Loucy (cell line): ENCODE results near the gene ANKRD39.
A peak's percentile ranks its signal among the peaks of the same experiment; 100 is the strongest.

Experiments
- H2AFZ ChIP-seq: fragments of 200-600 bp; sonication (generic); 2 replicates; pipeline ENCODE4 v1.6.0; 2016; ENCODE audit warnings: antibody characterized with exemption, mild to moderate bottlenecking, low read length, moderate library complexity
- H3F3A ChIP-seq: fragments of 200-600 bp; 2 replicates; pipeline ENCODE4 v1.6.0; 2016; ENCODE audit warnings: antibody characterized with exemption, low read depth, mild to moderate bottlenecking
- H3K27me3 ChIP-seq: fragments of 200-600 bp; sonication (generic); 2 replicates; pipeline ENCODE4 v1.6.1; 2014; ENCODE audit warnings: low read length, mild to moderate bottlenecking; ENCODE audit not compliant: insufficient read depth, poor library complexity, severe bottlenecking
- H3K36me3 ChIP-seq: fragments of 200-600 bp; sonication (generic); 2 replicates; pipeline ENCODE4 v1.6.1; 2016; ENCODE audit warnings: low read length; ENCODE audit not compliant: insufficient read depth
- H3K4me1 ChIP-seq: fragments of 200-600 bp; sonication (generic); 2 replicates; pipeline ENCODE4 v1.5.1; 2014; ENCODE audit warnings: low read length, mild to moderate bottlenecking; ENCODE audit not compliant: insufficient read depth, poor library complexity, severe bottlenecking
- H3K4me2 ChIP-seq: fragments of 200-600 bp; sonication (generic); 2 replicates; pipeline ENCODE4 v1.6.0; 2014; ENCODE audit warnings: antibody characterized with exemption, low read length, low read depth, mild to moderate bottlenecking; ENCODE audit not compliant: poor library complexity, severe bottlenecking
- H3K4me3 ChIP-seq: fragments of 200-600 bp; sonication (generic); 2 replicates; pipeline ENCODE4 v1.5.1; 2014; ENCODE audit warnings: low read length, mild to moderate bottlenecking, mixed read lengths; ENCODE audit not compliant: poor library complexity, severe bottlenecking
- H3K79me2 ChIP-seq: fragments of 200-600 bp; sonication (generic); 2 replicates; pipeline ENCODE4 v1.6.1; 2014; ENCODE audit warnings: low read length; ENCODE audit not compliant: insufficient read depth
- H3K9ac ChIP-seq: fragments of 200-600 bp; sonication (generic); 2 replicates; pipeline ENCODE4 v1.6.0; 2014; ENCODE audit warnings: mild to moderate bottlenecking, low read depth, low read length, moderate library complexity; ENCODE audit not compliant: poor library complexity, severe bottlenecking
- H3K9me2 ChIP-seq: fragments of 200-600 bp; sonication (generic); replicated peaks from 2 replicates; pipeline ENCODE4 v1.6.1; 2016; ENCODE audit warnings: low read depth, low read length, mixed read lengths
- H3K9me3 ChIP-seq: fragments of 200-600 bp; sonication (generic); 2 replicates; pipeline ENCODE4 v1.6.1; 2014; ENCODE audit warnings: mild to moderate bottlenecking, antibody characterized with exemption, low read length, low read depth; ENCODE audit not compliant: insufficient read depth
- H4K20me1 ChIP-seq: fragments of 200-600 bp; sonication (generic); 2 replicates; pipeline ENCODE4 v1.6.0; 2014; ENCODE audit warnings: antibody characterized with exemption, low read length, mild to moderate bottlenecking; ENCODE audit not compliant: insufficient read depth, poor library complexity, severe bottlenecking
- CTCF ChIP-seq: fragments of 200-600 bp; sonication (generic); conservative IDR thresholded peaks from 2 replicates; pipeline ENCODE4 v1.5.1; 2014; ENCODE audit warnings: mild to moderate bottlenecking, antibody characterized with exemption, low read length
- EZH2phosphoT487 ChIP-seq: fragments of 200-600 bp; IDR thresholded peaks from 2 replicates; pipeline ENCODE4 v1.6.1; 2018; ENCODE audit warnings: antibody characterized with exemption, mild to moderate bottlenecking, moderate library complexity, borderline replicate concordance

The ANKRD39 gene

GRCh38 chr2:96872591-96873349, 15.0 kb upstream of the ANKRD39 start:
- no peak overlapping the region for H3K4me3 ChIP-seq
- no peaks in the 10 kb centered on the region for H3K9me3 ChIP-seq
- H4K20me1 ChIP-seq, result peaks cover 3% of the 10 kb centered on the region
- no peaks in the 10 kb centered on the region for H3K36me3 ChIP-seq
- H3K9me2 ChIP-seq, result no peaks in the 10 kb centered on the region
- H3F3A ChIP-seq, result peaks cover 4% of the 10 kb centered on the region
- TF ChIP-seq EZH2phosphoT487, result no peak
- peaks cover 3% of the 10 kb centered on the region for H3K27me3 ChIP-seq
- H2AFZ ChIP-seq, result no peak overlapping the region
- H3K4me1 ChIP-seq, result peaks cover 27% of the 10 kb centered on the region
- peaks cover 15% of the 10 kb centered on the region for H3K79me2 ChIP-seq
- H3K9ac ChIP-seq, result no peak overlapping the region
- no peak overlapping the region for H3K4me2 ChIP-seq

GRCh38 chr2:96870626-96871255, 12.9 kb upstream of the ANKRD39 start:
- H2AFZ ChIP-seq, result no peak overlapping the region
- TF ChIP-seq EZH2phosphoT487, result no peak
- peak overlapping the region; percentile 100 for H3K9ac ChIP-seq
- H3K9me2 ChIP-seq, result no peaks in the 10 kb centered on the region
- peaks cover 3% of the 10 kb centered on the region for H3K27me3 ChIP-seq
- peaks cover 2% of the 10 kb centered on the region; the same call in 1 of the 2 replicates for H3K36me3 ChIP-seq
- peaks cover 22% of the 10 kb centered on the region for H3K4me1 ChIP-seq
- peaks cover 23% of the 10 kb centered on the region for H4K20me1 ChIP-seq
- H3K4me2 ChIP-seq, result peak overlapping the region; percentile 93
- H3F3A ChIP-seq, result peaks cover 4% of the 10 kb centered on the region
- peaks cover 35% of the 10 kb centered on the region for H3K79me2 ChIP-seq
- no peaks in the 10 kb centered on the region for H3K9me3 ChIP-seq
- H3K4me3 ChIP-seq, result peak overlapping the region; percentile 99

GRCh38 chr2:96869822-96870625, 12.2 kb upstream of the ANKRD39 start, which contains the start of gene SEMA4C:
SEMA4C (minus strand) TSS chr2:96870080; CDS start chr2:96867886, 2,194 bp downstream.
- H3K9me2 ChIP-seq, result no peaks in the 10 kb centered on the region
- H3K36me3 ChIP-seq, result peaks cover 9% of the 10 kb centered on the region; the same call in 1 of the 2 replicates
- TF ChIP-seq EZH2phosphoT487 (no peak), CTCF (no peak)
- peaks cover 17% of the 10 kb centered on the region for H3K4me1 ChIP-seq
- H2AFZ ChIP-seq, result peak within 1 kb of the TSS; percentile 89
- no peaks in the 10 kb centered on the region for H3K9me3 ChIP-seq
- H3K4me2 ChIP-seq, result peak within 1 kb of the TSS; percentile 93
- peaks cover 3% of the 10 kb centered on the region for H3K27me3 ChIP-seq
- peaks cover 4% of the 10 kb centered on the region for H3F3A ChIP-seq
- peaks cover 42% of the 10 kb centered on the region for H3K79me2 ChIP-seq
- H4K20me1 ChIP-seq, result peaks cover 29% of the 10 kb centered on the region
- H3K4me3 ChIP-seq, result peak within 1 kb of the TSS; percentile 99
- H3K9ac ChIP-seq, result peak within 1 kb of the TSS; percentile 100
